Peyer's patch (tissue), 4 donors: Measurements from ENCODE around the gene YKT6. TPM values are rescaled to one million over a fixed set of nuclear protein-coding genes. Genes with fewer than 3 reads are reported as not detected.

Experiments used
- DNase-seq, 3 donors: peaks; one replicate each; pipeline ENCODE4 v3.0.0-alpha.2; 2017 to 2019
- H3K27ac ChIP-seq, 4 donors: fragments of 200-600 bp; sonication (generic); one replicate each; pipeline ENCODE4 v1.5.1; 2016 to 2019
- H3K27me3 ChIP-seq, 2 donors: fragments of 200-600 bp; sonication (generic); one replicate each; pipeline ENCODE4 v1.5.1; 2019
- H3K36me3 ChIP-seq, 3 donors: fragments of 200-600 bp; sonication (generic); one replicate each; pipeline ENCODE4 v1.5.1; 2016 to 2019
- H3K4me1 ChIP-seq, 4 donors: fragments of 200-600 bp; sonication (generic); one replicate each; pipeline ENCODE4 v1.5.1; 2016 to 2019
- H3K4me3 ChIP-seq, 4 donors: fragments of 200-600 bp; sonication (generic); 1 replicate in 3 of 4; 2 replicates in 1 of 4; pipeline ENCODE4 v1.5.1; 2016 to 2019; ENCODE audit warnings: mild to moderate bottlenecking in 1 of 4
- H3K9me3 ChIP-seq, 4 donors: fragments of 200-600 bp; sonication (generic); one replicate each; pipeline ENCODE4 v1.5.1; 2016 to 2019; ENCODE audit warnings: mild to moderate bottlenecking in 1 of 4
- CTCF ChIP-seq, 6 experiments: fragments of 450-650 bp in 4 of 6; fragments of 200-600 bp in 2 of 6; sonication (generic) in 1 of 6; IDR thresholded peaks; one replicate each; pipeline ENCODE4 v1.5.1; 2017 to 2019; ENCODE audit warnings: antibody characterized with exemption in 6 of 6, mild to moderate bottlenecking in 3 of 6, moderate library complexity in 1 of 6
- POLR2A ChIP-seq, 2 donors: fragments of 450-650 bp; IDR thresholded peaks; one replicate each; pipeline ENCODE4 v1.5.1; 2017; ENCODE audit warnings: antibody characterized with exemption in 2 of 2, mild to moderate bottlenecking in 2 of 2, moderate library complexity in 2 of 2
- total RNA-seq, 4 donors: library from RNA; depleted of rRNA; stranded (reverse); fragments of >200 nt; gene quantifications; one replicate each; pipeline ENCODE4 v1.1.0, GENCODE V29; 2016

Gene YKT6
- total RNA-seq, 4 donors from 2014 or later = 55.2 to 76.5 (median 67.0) TPM

GRCh38 chr7:44213206-44213876, 12.6 kb downstream of the YKT6 start:
- Histone ChIP-seq H3K36me3 (peaks cover 0 to 56% (median 0%) of the 10 kb centered on the region in 3 donors), H3K9me3 (no peaks in the 10 kb centered on the region), H3K4me1 (no peaks in the 10 kb centered on the region), H3K27ac (no peak overlapping the region), H3K27me3 (no peaks in the 10 kb centered on the region), H3K4me3 (no peak overlapping the region)
- peak in 1 of 3 donors; percentile 34 for DNase-seq
- no peak for TF ChIP-seq CTCF (IDR thresholded peaks at IDR 0.05)

DNA sequence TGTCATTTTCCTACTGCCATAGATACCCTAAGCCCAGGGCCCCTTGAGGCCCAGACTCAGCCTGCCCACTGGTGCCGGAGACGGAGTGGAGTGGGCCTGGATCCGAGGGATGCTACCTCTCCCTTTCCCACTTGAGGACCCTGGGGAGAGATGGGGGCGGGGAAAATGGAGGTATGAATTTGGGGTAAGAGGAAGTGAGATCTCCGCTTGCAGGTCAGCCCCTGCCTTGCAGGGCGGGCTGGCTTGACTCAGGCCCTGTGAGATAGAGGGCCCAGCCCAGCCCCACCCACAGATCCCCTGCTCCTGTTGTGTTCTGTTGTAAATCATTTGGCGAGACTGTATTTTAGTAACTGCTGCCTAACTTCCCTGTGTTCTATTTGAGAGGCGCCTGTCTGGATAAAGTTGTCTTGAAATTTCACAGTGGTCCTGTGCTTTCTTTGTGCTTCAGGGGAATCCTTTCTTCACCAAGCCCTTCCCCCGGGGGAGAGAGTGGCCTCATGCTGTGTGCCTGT, 13.2 kb downstream of the YKT6 start:
- Histone ChIP-seq H3K27ac (no peak overlapping the region), H3K4me3 (no peak overlapping the region), H3K9me3 (no peaks in the 10 kb centered on the region), H3K36me3 (peaks cover 0 to 50% (median 0%) of the 10 kb centered on the region in 3 donors), H3K27me3 (no peaks in the 10 kb centered on the region), H3K4me1 (no peaks in the 10 kb centered on the region)
- TF ChIP-seq POLR2A (IDR thresholded peaks at IDR 0.05) (no peak), CTCF (IDR thresholded peaks at IDR 0.05) (no peak)
- DNase-seq = no peak

- TF ChIP-seq CTCF (IDR thresholded peaks at IDR 0.05) = no peak
- no peak for TF ChIP-seq POLR2A (IDR thresholded peaks at IDR 0.05)
- no peak overlapping the region for H3K27ac ChIP-seq
- H3K4me1 ChIP-seq = no peaks in the 10 kb centered on the region
- no peaks in the 10 kb centered on the region for H3K9me3 ChIP-seq
- no peaks in the 10 kb centered on the region for H3K27me3 ChIP-seq
- peak in 1 of 3 donors; percentile 44 for DNase-seq
- H3K36me3 ChIP-seq = peaks cover 0 to 34% (median 0%) of the 10 kb centered on the region in 3 donors
- no peak overlapping the region for H3K4me3 ChIP-seq
Observed at GRCh38 chr7:44215531-44215930, 14.8 kb downstream of the YKT6 start.

GRCh38 chr7:44216019-44216418, 15.2 kb downstream of the YKT6 start:
- Histone ChIP-seq H3K9me3 (no peaks in the 10 kb centered on the region), H3K36me3 (peaks cover 0 to 29% (median 0%) of the 10 kb centered on the region in 3 donors), H3K27me3 (no peaks in the 10 kb centered on the region), H3K4me1 (no peaks in the 10 kb centered on the region), H3K4me3 (no peak overlapping the region), H3K27ac (no peak overlapping the region)
- no peak for DNase-seq
- TF ChIP-seq POLR2A (IDR thresholded peaks at IDR 0.05) (no peak), CTCF (IDR thresholded peaks at IDR 0.05) (no peak)

DNA sequence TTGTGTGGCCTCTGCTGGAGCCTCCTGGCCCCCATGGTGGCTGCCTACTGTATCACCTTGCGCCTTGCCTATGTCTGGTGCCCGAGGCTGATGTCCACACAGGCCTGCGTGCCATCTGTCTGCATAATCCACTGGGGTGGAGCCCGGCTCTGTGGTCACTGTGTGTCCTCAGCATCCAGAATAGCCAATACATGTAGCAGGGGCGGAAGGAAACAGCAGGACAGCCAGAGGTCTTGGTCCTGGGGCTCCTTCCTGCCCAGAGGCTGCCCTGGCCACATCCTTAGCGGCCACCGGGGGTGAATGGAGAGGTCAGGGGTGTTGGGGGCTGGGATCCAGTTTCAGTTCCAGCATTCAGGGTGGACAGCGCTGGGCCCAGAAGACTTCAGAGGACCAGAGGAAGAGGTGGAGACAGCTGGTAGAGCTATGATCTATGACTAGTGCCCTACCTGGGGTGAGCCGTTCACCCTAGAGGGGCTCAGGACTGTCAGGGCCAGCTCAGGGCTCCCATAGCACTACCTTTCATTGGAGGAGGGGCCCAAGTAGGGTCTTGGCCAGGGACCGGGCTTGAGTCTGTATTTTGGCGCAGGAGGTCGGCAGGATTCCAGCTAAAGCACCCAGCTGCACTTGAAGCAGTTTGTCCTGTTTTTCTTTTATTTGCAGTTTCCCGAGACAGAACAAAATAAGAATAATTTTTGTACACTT, 15.9 kb downstream of the YKT6 start:
- Histone ChIP-seq H3K27ac (no peak overlapping the region), H3K4me1 (no peaks in the 10 kb centered on the region), H3K9me3 (no peaks in the 10 kb centered on the region), H3K36me3 (peaks cover 0 to 22% (median 0%) of the 10 kb centered on the region in 3 donors), H3K4me3 (no peak overlapping the region), H3K27me3 (no peaks in the 10 kb centered on the region)
- TF ChIP-seq POLR2A (IDR thresholded peaks at IDR 0.05) = no peak
- TF ChIP-seq CTCF (IDR thresholded peaks at IDR 0.05) = no peak
- DNase-seq = no peak
